Stimulated activated CD4-positive, alpha-beta T cell treated with anti-CD3 and anti-CD28 coated beads, TNF-alpha, amount 100 ng/mL, for 4 hours (primary cell): ENCODE measurements around the gene KLHL35.
"Not testable (repeated sequence)": the region's sequence is repeated elsewhere in the genome, so short reads cannot be mapped to it uniquely, and the experiment has no call there.

ENCODE experiments used
- DNase-seq, 3 experiments: peaks; one replicate each; pipeline ENCODE4 v3.0.0-alpha.2; 2020; ENCODE audit warnings: low read depth in 3 of 3

The KLHL35 gene

GRCh38 chr11:75423721-75424120 is 9.3 kb downstream of the KLHL35 start:
- no peak for DNase-seq

GRCh38 chr11:75422248-75423231 is 10.5 kb downstream of the KLHL35 start:
- no peak for DNase-seq

DNA sequence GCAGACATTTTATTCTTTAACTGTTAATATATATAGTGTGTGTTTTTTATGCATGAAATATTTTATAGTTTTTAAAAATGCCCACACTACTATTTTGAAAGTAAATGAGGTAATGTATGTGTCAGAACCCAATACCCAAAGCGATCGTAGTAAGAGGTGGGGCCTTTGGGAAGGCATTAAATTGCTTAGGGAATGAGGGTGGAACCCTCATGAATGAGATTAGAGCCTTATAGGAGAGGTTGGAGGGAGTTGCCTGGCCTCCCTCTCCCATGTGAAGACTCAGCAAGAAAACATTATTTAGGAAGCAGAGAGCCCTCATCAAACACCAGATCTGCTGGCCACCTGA is 11.1 kb downstream of the KLHL35 start:
- no peak for DNase-seq

DNA sequence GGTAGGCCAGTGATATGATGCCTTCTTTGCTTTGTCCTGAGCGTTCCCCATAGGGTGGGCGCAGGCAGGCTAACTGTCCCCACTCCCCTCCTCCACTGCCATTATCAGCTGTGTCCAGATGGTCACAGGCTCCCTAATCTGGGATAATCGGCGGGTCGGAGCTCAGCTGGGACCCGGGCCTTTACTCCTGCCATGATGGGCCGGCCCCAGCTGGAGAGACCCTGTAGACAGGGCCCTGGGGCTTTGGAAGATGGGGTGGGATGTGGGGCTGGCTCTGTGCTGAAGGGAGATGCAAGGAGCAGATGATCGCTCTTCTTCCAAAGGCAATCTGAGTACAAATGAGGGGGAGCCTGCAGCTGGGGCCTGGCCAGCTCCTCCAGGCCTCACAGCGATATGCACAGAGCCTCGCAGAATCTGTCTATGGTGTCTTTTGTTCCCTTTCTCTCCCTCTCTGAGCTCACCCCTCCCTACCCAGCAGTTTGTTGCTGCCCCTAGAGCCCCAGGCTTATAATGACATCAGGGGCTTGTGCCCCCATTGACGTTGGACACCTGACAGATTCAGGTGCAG is 11.9 kb downstream of the KLHL35 start:
- DNase-seq = no peak

DNA sequence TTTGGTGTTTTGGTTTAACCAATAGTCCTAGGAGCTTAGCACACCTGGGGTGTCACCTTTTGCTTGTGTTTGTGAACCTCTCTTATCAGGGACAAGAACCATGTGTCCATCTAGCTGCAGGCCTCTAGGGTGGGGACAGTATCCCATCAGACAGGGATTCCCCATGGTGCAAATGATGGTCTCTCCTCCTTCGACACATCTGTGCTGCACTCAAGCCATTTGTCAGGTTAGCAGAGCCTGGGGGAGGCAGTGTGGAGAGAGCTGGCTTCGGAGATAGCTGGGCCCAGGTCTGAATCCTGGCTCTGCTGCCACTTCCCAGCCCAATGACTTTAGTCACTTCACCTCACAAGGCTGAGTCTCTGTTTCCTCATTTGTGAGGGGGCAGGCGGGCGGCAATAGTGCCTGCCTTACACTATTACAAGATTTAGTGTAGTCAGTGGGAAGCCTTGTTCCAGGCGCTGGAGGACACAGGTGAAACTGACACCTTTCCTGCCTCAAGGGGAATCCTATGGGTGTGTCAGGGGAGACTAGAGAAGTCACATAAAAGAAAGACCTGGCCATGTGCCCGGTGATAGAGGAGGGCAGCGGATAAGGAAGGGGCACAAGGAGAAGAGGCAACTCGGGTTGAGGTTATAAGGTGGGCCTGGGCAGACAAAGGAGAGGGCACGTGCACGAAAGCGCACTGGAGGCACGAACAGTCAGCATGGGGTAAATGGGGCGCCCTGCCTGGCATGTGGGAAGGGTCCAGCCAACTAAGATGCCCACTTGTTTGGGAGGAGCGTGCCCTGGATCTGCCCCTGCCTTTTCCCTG is 12.6 kb downstream of the KLHL35 start:
- DNase-seq = no peak

DNA sequence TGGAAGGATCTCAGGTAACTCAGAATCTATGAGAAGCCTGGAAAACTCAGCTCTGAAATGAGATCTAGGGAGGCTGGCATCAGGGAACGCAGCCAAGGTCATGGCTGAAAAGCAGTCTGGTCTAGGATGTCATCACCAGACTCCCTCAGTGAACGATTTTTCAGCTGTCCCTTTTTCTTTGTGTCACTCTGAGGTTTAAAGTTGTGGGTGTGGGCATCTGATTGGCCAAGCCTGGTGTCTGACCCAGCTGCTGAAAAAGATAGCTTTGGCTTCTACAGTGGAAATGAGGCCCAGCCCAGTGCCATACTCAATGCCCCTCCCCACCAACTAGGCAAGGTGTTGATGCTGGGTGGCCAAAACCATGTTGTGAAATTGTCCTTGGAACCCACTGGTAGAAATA is 19.1 kb downstream of the KLHL35 start:
- DNase-seq = no peak

- not testable (repeated sequence) for DNase-seq
These were observed 19.9 kb downstream of the KLHL35 start for GRCh38 chr11:75413146-75413545.

DNA sequence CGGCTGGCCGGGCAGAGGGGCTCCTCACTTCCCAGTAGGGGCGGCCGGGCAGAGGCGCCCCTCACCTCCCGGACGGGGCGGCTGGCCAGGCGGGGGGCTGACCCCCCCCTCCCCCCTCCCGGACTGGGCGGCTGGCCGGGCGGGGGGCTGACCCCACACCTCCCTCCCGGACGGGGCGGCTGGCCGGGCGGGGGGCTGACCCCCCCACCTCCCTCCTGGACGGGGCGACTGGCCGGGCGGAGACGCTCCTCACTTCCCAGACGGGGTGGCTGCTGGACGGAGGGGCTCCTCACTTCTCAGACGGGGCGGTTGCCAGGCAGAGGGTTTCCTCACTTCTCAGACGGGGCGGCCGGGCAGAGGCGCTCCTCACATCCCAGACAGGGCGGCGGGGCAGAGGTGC is 23.0 kb downstream of the KLHL35 start:
- not testable (repeated sequence) for DNase-seq

DNA sequence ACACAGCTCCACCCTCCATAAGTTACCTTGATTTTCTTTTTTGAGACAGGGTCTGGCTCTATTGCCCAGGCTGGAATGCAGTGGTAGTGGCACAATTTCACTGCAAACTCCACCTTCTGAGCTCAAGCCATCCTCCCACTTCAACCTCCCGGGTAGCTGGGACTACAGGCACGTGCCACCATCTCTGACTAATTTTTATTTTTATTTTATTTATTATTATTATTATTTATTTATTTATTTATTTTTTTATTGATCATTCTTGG is 24.1 kb downstream of the KLHL35 start:
- DNase-seq = no peak

DNA sequence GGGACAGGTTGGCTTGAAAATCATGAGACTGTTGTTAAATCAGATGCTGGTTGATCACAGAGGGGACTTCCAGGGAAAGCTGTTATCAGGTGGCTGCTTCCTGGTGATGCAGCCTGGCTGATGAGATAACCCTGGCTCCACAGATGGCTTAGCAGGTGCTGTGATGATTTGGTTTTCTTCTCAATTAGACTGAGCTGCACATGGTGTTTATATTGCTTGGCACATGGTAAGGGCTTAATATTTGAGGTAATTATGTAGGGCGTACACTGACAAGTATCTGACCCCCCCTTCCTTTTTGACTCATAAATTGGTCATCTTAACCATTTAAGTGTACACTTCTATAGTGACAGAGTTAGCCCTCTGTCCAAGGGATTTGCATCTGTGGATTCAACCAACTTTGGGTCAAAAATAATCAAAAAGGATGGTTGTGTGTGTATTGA is 26.6 kb downstream of the KLHL35 start:
- DNase-seq = no peak

DNA sequence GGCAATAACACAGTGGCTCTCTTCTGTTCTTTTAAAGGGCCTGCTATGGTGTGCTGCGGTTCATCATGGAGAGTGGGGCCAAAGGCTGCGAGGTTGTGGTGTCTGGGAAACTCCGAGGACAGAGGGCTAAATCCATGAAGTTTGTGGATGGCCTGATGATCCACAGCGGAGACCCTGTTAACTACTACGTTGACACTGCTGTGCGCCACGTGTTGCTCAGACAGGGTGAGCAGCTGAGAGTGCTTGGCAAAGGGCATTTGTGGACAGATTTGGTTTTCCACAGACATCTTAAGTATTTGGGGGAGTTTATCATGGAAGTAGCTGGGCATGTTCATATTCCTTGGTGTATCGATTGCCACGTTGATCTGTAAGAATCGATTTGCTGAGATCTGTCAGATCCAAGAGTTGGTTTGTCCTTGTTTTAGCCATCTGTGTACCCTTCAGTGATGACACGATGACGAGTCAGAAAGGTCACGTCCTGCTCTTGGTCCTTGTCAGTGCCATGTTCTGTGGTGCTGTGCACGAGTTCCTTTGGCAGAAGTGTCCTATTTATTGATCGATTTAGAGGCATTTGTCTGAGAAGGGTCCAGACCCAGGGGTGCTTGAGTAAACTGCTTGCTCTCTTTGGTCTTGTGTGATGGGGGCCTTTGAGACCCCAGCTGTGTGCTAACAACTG is 28.9 kb downstream of the KLHL35 start:
- DNase-seq = no peak

- no peak for DNase-seq
These were observed 30.0 kb downstream of the KLHL35 start for GRCh38 chr11:75403037-75403436.

- DNase-seq = no peak
These were observed 30.8 kb downstream of the KLHL35 start for GRCh38 chr11:75402002-75402773.

DNA sequence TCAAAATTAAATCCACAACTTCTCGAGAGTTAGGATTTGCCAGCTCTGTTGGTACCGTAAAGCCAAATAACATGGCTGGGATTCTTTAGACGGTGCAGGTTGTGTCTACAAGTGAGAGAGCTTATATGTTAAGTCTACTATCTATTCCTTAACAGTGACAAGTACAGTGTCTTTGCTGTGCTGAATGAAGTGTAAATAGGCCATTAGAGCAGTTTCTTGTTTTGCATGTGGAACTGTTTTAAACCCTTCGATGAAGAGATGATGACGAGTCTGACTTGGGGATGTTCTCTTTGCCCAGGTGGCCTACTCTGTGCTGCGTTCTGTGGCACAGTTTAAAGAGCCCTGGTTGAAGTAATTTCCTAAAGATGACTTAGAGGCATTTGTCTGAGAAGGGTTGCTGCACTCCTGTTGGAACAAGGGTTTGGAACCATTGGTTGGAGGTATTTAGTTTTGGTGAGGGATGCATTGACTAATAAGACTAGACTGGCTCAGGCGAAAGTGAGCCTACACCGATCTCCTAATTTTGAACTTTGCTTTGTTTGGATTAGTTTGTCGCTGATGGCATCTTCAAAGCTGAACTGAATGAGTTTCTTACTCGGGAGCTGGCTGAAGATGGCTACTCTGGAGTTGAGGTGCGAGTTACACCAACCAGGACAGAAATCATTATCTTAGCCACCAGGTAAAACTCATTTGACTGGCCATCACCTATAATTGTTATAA is 32.7 kb downstream of the KLHL35 start:
- no peak for DNase-seq

DNA sequence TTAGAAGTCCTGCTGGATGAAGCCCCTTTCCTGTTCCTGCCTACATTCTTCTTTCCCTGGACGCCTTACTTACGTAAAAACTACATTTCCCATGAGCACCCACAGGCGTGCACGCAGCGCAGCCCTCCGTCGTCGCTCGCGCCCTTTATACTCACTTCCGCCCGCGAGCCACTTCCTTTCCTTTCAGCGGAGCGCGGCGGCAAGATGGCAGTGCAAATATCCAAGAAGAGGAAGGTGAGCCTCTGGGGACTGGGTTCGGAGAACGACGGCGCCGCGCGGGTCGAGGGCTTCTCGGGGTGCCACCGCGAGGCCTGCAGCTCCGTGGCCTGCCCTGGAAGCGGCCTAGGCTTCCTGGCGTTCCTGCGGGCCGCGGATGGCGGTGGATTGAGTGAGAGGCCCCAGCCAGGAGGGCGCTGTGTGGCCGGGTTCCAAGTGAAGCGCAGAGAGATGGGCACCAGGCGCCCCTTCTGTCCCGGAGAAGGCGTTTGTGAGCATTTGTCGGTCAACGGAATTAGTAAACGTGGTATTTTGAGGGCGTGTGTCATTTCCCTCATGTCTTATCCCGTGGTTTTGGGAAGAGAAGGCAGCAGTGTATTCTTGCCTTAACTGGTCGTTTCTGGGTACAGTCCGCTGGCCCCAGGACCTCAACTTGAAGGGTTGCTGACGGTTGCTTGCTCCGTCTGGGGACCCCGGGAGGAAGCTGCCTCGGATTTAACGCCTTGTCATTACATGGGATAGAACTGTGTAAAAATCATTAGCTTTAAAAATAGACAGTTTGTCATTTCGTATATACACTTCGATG is 33.5 kb downstream of the KLHL35 start, which contains the start of gene RPS3:
Gene RPS3, plus strand, starts transcription at position 175 of the 802 bp plus-strand sequence. Its CDS starts 30 bp downstream, at position 205.
- DNase-seq = peak; percentile 79 to 81 (median 80)

- DNase-seq = no peak
These were observed 34.1 kb downstream of the KLHL35 start for GRCh38 chr11:75398906-75399305.

GRCh38 chr11:75394085-75394840 is 38.7 kb downstream of the KLHL35 start:
- no peak for DNase-seq

- no peak for DNase-seq
These were observed 43.1 kb downstream of the KLHL35 start for GRCh38 chr11:75389925-75390324.

- DNase-seq = no peak
These were observed 43.8 kb downstream of the KLHL35 start for GRCh38 chr11:75389276-75389605.
